H1 (cell line): ENCODE data around the gene CELF5. TPM values are rescaled to one million over a fixed set of nuclear protein-coding genes. Genes with fewer than 3 reads are reported as not detected.

Experiments
- CTCF ChIA-PET: fragments of 300-600 bp; sonication (Branson Sonifier 250); formaldehyde crosslinking; loops from one replicate; lab custom pipeline; 2021; ENCODE audit not compliant: partially characterized antibody; lab: Charles Lee
- POLR2A ChIA-PET: fragments of 300-600 bp; sonication (Branson Sonifier 250); formaldehyde crosslinking; loops from one replicate; lab custom pipeline; 2021; ENCODE audit warnings: inconsistent platforms; ENCODE audit not compliant: partially characterized antibody; lab: Charles Lee
- DNase-seq, 2 experiments: peaks; one replicate each; pipeline versions ENCODE4 v3.0.0 to v3.0.0-alpha.2; 2010 to 2022; ENCODE audit warnings: low spot score in 2 of 2, low read depth in 1 of 2, mixed read lengths in 1 of 2
- FAIRE-seq: peaks from 2 replicates; lab custom pipeline; 2011; peaks lifted over from hg19 to GRCh38; lab: Jason Lieb, UNC
- H2AFZ ChIP-seq: 2 replicates; pipeline ENCODE4 v1.8.1; 2012; ENCODE audit warnings: low read length, inconsistent platforms
- H2AK5ac ChIP-seq: 2 replicates; pipeline ENCODE4 v1.6.1; 2013; ENCODE audit warnings: low read depth, low read length
- H2BK120ac ChIP-seq: replicated peaks from 2 replicates; pipeline ENCODE3; 2013; ENCODE audit warnings: low read depth, low read length, inconsistent platforms
- H2BK12ac ChIP-seq: 2 replicates; pipeline ENCODE4 v1.6.1; 2013; ENCODE audit warnings: low read depth, low read length
- H2BK15ac ChIP-seq: 2 replicates; pipeline ENCODE4 v1.6.1; 2013; ENCODE audit warnings: low read length
- H2BK20ac ChIP-seq: 2 replicates; pipeline ENCODE4 v1.6.1; 2013; ENCODE audit warnings: low read length
- H2BK5ac ChIP-seq: 2 replicates; pipeline ENCODE4 v1.6.1; 2013; ENCODE audit warnings: low read depth, low read length
- H3K14ac ChIP-seq: 2 replicates; pipeline ENCODE4 v1.6.1; 2013; ENCODE audit warnings: inconsistent platforms; ENCODE audit not compliant: insufficient read length
- H3K18ac ChIP-seq: 2 replicates; pipeline ENCODE4 v1.6.1; 2013; ENCODE audit warnings: low read length; ENCODE audit errors: extremely low read depth
- H3K23ac ChIP-seq: 2 replicates; pipeline ENCODE4 v1.6.1; 2013; ENCODE audit warnings: inconsistent platforms; ENCODE audit not compliant: insufficient read length
- H3K23me2 ChIP-seq: 2 replicates; pipeline ENCODE4 v1.6.1; 2013; ENCODE audit warnings: low read depth, low read length
- H3K27ac ChIP-seq: 2 replicates; pipeline ENCODE4 v1.6.1; 2011; ENCODE audit warnings: low read depth, low read length, inconsistent platforms
- H3K27me3 ChIP-seq, 4 experiments: replicated peaks in 1 of 4; 1 replicate in 1 of 4; 2 replicates in 3 of 4; pipeline versions ENCODE4 v1.6.1 to v1.8.1; 2011 to 2013; ENCODE audit warnings: low read length in 3 of 4, mild to moderate bottlenecking in 3 of 4, inconsistent platforms in 2 of 4, mixed read lengths in 2 of 4, moderate library complexity in 1 of 4; ENCODE audit not compliant: control insufficient read depth in 3 of 4, insufficient read depth in 3 of 4; ENCODE audit errors: extremely low read depth in 1 of 4
- H3K36me3 ChIP-seq, 4 experiments: 2 replicates each; pipeline versions ENCODE4 v1.6.1 to v1.8.1; 2011 to 2013; ENCODE audit warnings: mild to moderate bottlenecking in 4 of 4, low read length in 3 of 4, moderate library complexity in 2 of 4, control low read depth in 1 of 4, inconsistent platforms in 1 of 4; ENCODE audit not compliant: insufficient read depth in 4 of 4, control insufficient read depth in 2 of 4
- H3K4ac ChIP-seq: replicated peaks from 2 replicates; pipeline ENCODE3; 2013; ENCODE audit warnings: low read length, low read depth, mixed read lengths, inconsistent platforms; ENCODE audit not compliant: insufficient read length
- H3K4me1 ChIP-seq, 4 experiments: replicated peaks in 1 of 4; 1 replicate in 1 of 4; 2 replicates in 3 of 4; pipeline versions ENCODE4 v1.6.1 to v1.8.1; 2011 to 2013; ENCODE audit warnings: low read length in 3 of 4, inconsistent platforms in 2 of 4, mixed read lengths in 1 of 4; ENCODE audit not compliant: insufficient read depth in 4 of 4, control insufficient read depth in 3 of 4
- H3K4me2 ChIP-seq, 2 experiments: 2 replicates each; pipeline versions ENCODE4 v1.6.1 to v1.8.1; 2011 to 2013; ENCODE audit warnings: low read depth in 2 of 2, low read length in 2 of 2, control low read depth in 1 of 2, inconsistent platforms in 1 of 2, mild to moderate bottlenecking in 1 of 2; ENCODE audit not compliant: insufficient read depth in 1 of 2
- H3K4me3 ChIP-seq, 4 experiments: fragments of 200-600, 300-600 bp in 1 of 4; sonication (generic), shearing (Covaris generic), sonication (Bioruptor Twin) in 1 of 4; 2 replicates each; pipeline versions ENCODE4 v1.5.1 to v1.8.1; 2011 to 2016; ENCODE audit warnings: low read length in 4 of 4, low read depth in 3 of 4, control low read depth in 2 of 4, inconsistent platforms in 2 of 4, mild to moderate bottlenecking in 2 of 4, mixed read lengths in 1 of 4, moderate library complexity in 1 of 4; ENCODE audit not compliant: insufficient read depth in 2 of 4; ENCODE audit errors: extremely low read depth in 1 of 4
- H3K56ac ChIP-seq: replicated peaks from 2 replicates; pipeline ENCODE3; 2013; ENCODE audit warnings: low read depth, mild to moderate bottlenecking, mixed read lengths, low read length, inconsistent platforms; ENCODE audit not compliant: insufficient read length
- H3K79me1 ChIP-seq: 2 replicates; pipeline ENCODE4 v1.6.1; 2013; ENCODE audit warnings: low read depth, low read length, control low read depth
- H3K79me2 ChIP-seq, 2 experiments: 2 replicates each; pipeline versions ENCODE4 v1.6.1 to v1.8.1; 2012 to 2013; ENCODE audit warnings: low read length in 2 of 2, mild to moderate bottlenecking in 2 of 2, inconsistent platforms in 1 of 2; ENCODE audit not compliant: insufficient read depth in 2 of 2, control insufficient read depth in 1 of 2
- H3K9ac ChIP-seq, 4 experiments: replicated peaks in 1 of 4; 1 replicate in 1 of 4; 2 replicates in 3 of 4; pipeline versions ENCODE4 v1.6.1 to v1.8.1; 2011 to 2013; ENCODE audit warnings: low read depth in 3 of 4, low read length in 3 of 4, control low read depth in 2 of 4, mild to moderate bottlenecking in 2 of 4, moderate library complexity in 2 of 4, inconsistent platforms in 1 of 4; ENCODE audit errors: extremely low read depth in 1 of 4
- H3K9me3 ChIP-seq, 2 experiments: 2 replicates each; pipeline versions ENCODE4 v1.6.1 to v1.8.1; 2012 to 2013; ENCODE audit warnings: mild to moderate bottlenecking in 2 of 2, moderate library complexity in 2 of 2, control low read depth in 1 of 2, inconsistent platforms in 1 of 2, low read depth in 1 of 2, low read length in 1 of 2, mixed read lengths in 1 of 2; ENCODE audit not compliant: insufficient read depth in 2 of 2
- H4K20me1 ChIP-seq, 2 experiments: replicated peaks in 1 of 2; 2 replicates each; pipeline versions ENCODE3 to v1.8.1; 2011 to 2013; ENCODE audit warnings: inconsistent platforms in 2 of 2, low read length in 2 of 2, mild to moderate bottlenecking in 1 of 2; ENCODE audit not compliant: insufficient read depth in 2 of 2, control insufficient read depth in 1 of 2
- H4K5ac ChIP-seq: 2 replicates; pipeline ENCODE4 v1.6.1; 2013; ENCODE audit warnings: low read length, low read depth, mixed read lengths, inconsistent platforms; ENCODE audit not compliant: insufficient read length
- H4K8ac ChIP-seq: 2 replicates; pipeline ENCODE4 v1.8.0; 2013; ENCODE audit warnings: mild to moderate bottlenecking, moderate library complexity, low read length, inconsistent platforms; ENCODE audit not compliant: insufficient read depth; ENCODE audit errors: extremely low read depth
- H4K91ac ChIP-seq: replicated peaks from 2 replicates; pipeline ENCODE3; 2013; ENCODE audit warnings: low read length, mixed read lengths, inconsistent platforms; ENCODE audit not compliant: insufficient read length
- JUND ChIP-seq: IDR thresholded peaks from 2 replicates; pipeline ENCODE4 v1.6.1; 2011; ENCODE audit warnings: mild to moderate bottlenecking, improper control_type of control experiment, low read length
- RXRA ChIP-seq: IDR thresholded peaks from 2 replicates; pipeline ENCODE4 v1.6.1; 2011; ENCODE audit warnings: low read depth, mild to moderate bottlenecking, low read length, moderate library complexity; ENCODE audit not compliant: insufficient read depth
- YY1 ChIP-seq: IDR thresholded peaks from 2 replicates; pipeline ENCODE4 v1.6.1; 2011; ENCODE audit warnings: low read depth, mild to moderate bottlenecking, low read length
- WGBS, 2 experiments: shearing (Covaris generic) in 1 of 2; methylation state at CpG; one replicate each; pipeline versions ENCODE4 v1.1.6 to v1.1.7; 2013 to 2015; ENCODE audit warnings: low lambda C conversion rate in 2 of 2, mixed read lengths in 2 of 2, inconsistent platforms in 1 of 2, low coverage in 1 of 2, missing lambda C conversion rate in 1 of 2; ENCODE audit not compliant: insufficient replicate concordance in 2 of 2, insufficient coverage in 1 of 2, insufficient read length in 1 of 2; ENCODE audit errors: extremely low coverage in 1 of 2, missing lambda C conversion rate in 1 of 2; 5-methylcytosine and 5-hydroxymethylcytosine counted together
- polyA plus RNA-seq, 7 experiments: library from polyadenylated mRNA; depleted of rRNA in 3 of 7; stranded (reverse) in 5 of 7; unstranded in 2 of 7; fragments of >200 nt in 5 of 7; fragments of 200-250 nt in 2 of 7; gene quantifications; 1 replicate in 5 of 7; 2 replicates in 1 of 7; 4 replicates in 1 of 7; pipeline versions ENCODE4 v1.2.1 to v1.2.3, GENCODE V29; 2011 to 2013; ENCODE audit warnings: missing spikeins in 2 of 7, mixed read lengths in 2 of 7
- total RNA-seq: library from RNA; stranded (reverse); fragmentation: NEBNext Ultra II Directional; extraction: Animal tissue kit (Norgen Biotek cat#: 25700); gene quantifications from 2 replicates; pipeline ENCODE4 v1.2.1, GENCODE V29; 2021
- TF ChIP-seq, protein P1 (sequence below), 3 experiments: IDR thresholded peaks; 1 replicate in 2 of 3; 2 replicates in 1 of 3; pipeline versions ENCODE4 v1.5.1 to v1.6.1; 2011; ENCODE audit warnings: low read length in 3 of 3, mild to moderate bottlenecking in 3 of 3, inconsistent platforms in 2 of 3, low read depth in 1 of 3, moderate library complexity in 1 of 3; ENCODE audit not compliant: insufficient read depth in 1 of 3; ENCODE audit errors: control extremely low read depth in 1 of 3

The CELF5 gene
- total and polyA plus RNA-seq, 2 of the 8 experiments (the other 6 are each of a cell fraction or from before 2014, with no cell fraction given) = 9.8 to 15.0 TPM

DNA sequence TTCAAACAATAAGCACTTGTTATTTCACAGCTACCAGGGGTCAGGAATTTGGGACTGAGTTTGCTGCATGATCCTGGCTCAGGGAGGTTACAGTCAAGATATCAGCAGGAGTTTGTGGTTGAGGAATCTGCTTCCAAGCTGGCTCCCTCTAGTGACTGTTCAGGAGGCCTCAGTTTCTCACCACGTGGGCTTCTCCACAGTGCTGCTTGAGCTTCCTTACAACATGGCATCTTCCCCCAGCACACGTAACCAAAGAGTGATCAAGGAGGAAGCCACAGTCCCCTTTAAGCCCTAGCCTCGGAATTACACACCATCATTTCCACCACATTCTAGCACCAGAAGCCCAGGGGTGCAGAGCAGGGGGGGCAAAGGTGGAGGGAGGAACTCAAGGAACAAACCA, 28.8 kb downstream of the CELF5 start:
- DNase-seq = no peak
- no peak overlapping the region for H3K27ac ChIP-seq
- FAIRE-seq = no peak
- 75% methylated on average over 3 of the region's 3 CpGs; no CpG with 5 or more reads in 1 of the 2 experiments for WGBS, 2 experiments
- H3K36me3 ChIP-seq = peaks cover 0 to 2% (median 0%) of the 10 kb centered on the region in 4 experiments; a peak in 2 of 8 replicates
- H2AFZ ChIP-seq = no peak overlapping the region
- H2BK120ac ChIP-seq = no peak overlapping the region
- no peak for TF ChIP-seq JUND
- no peak for TF ChIP-seq RXRA
- TF ChIP-seq, protein P1, sequence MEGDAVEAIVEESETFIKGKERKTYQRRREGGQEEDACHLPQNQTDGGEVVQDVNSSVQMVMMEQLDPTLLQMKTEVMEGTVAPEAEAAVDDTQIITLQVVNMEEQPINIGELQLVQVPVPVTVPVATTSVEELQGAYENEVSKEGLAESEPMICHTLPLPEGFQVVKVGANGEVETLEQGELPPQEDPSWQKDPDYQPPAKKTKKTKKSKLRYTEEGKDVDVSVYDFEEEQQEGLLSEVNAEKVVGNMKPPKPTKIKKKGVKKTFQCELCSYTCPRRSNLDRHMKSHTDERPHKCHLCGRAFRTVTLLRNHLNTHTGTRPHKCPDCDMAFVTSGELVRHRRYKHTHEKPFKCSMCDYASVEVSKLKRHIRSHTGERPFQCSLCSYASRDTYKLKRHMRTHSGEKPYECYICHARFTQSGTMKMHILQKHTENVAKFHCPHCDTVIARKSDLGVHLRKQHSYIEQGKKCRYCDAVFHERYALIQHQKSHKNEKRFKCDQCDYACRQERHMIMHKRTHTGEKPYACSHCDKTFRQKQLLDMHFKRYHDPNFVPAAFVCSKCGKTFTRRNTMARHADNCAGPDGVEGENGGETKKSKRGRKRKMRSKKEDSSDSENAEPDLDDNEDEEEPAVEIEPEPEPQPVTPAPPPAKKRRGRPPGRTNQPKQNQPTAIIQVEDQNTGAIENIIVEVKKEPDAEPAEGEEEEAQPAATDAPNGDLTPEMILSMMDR (IDR thresholded peaks at IDR 0.05; ENCODE audit: control extremely low read depth in 1 of 3, insufficient read depth in 1 of 3, low read depth in 1 of 3, low read length in 3 of 3) = peak in 2 of 3 experiments; percentile 27 to 37; a peak in 2 of 4 replicates
- TF ChIP-seq YY1 = peak; percentile 82
- TF ChIP-seq, all 59 proteins: peak for 2
- Histone ChIP-seq H3K4me1 (peaks cover 0 to 3% (median 0%) of the 10 kb centered on the region in 4 experiments; a peak in 1 of 7 replicates), H3K9me3 (peaks cover 3 to 8% of the 10 kb centered on the region in 2 experiments; a peak in 2 of 4 replicates), H3K56ac (no peak overlapping the region), H2AK5ac (no peak overlapping the region), H4K20me1 (peaks cover 2 to 10% of the 10 kb centered on the region in 2 experiments), H3K14ac (no peak overlapping the region), H3K4me2 (no peak overlapping the region), H3K79me2 (no peaks in the 10 kb centered on the region), H2BK5ac (no peak overlapping the region), H3K23ac (no peak overlapping the region), H3K23me2 (peaks cover 9% of the 10 kb centered on the region; the same call in 1 of the 2 replicates), H3K27me3 (no peaks in the 10 kb centered on the region; a peak in 1 of 7 replicates), H3K9ac (no peak overlapping the region), H4K8ac (no peak overlapping the region), H4K91ac (no peak overlapping the region), H2BK20ac (no peak overlapping the region), H3K4ac (no peak overlapping the region), H3K18ac (no peak overlapping the region), H2BK12ac (no peak overlapping the region), H3K79me1 (no peaks in the 10 kb centered on the region), H4K5ac (no peak overlapping the region), H2BK15ac (no peak overlapping the region), H3K4me3 (no peak overlapping the region)
- ChIA-PET CTCF (interaction anchor here (0.6 to 2.5 kb wide), 11 partner anchors 8 to 449 kb away, joined by 3 to 12 read pairs (median 3); no protein-coding TSS in a partner anchor), POLR2A (interaction anchor here (1.2 to 1.6 kb wide), 2 partner anchors 10 to 19 kb away, joined by 3 to 4 read pairs; no protein-coding TSS in a partner anchor)
